HEK293 (cell line): ENCODE results near the gene TCF3.

Source experiments
- CTCF ChIA-PET: fragments of 350-600 bp; formaldehyde crosslinking; extraction: SDS; loops from one replicate; lab custom pipeline; 2021; ENCODE audit warnings: antibody characterized with exemption; lab: Yijun Ruan, JAX
- POLR2A ChIA-PET: fragments of 300-600 bp; formaldehyde crosslinking; extraction: SDS; loops from one replicate; lab custom pipeline; 2020; ENCODE audit warnings: antibody characterized with exemption, inconsistent platforms; lab: Yijun Ruan, JAX
- H3K27ac ChIP-seq: fragments of 200-500 bp; sonication (Bioruptor generic); 2 replicates; pipeline ENCODE4 v1.5.1; 2014; ENCODE audit warnings: low read depth, low read length, control low read depth, inconsistent platforms; ENCODE audit errors: extremely low read depth
- H3K36me3 ChIP-seq, 2 experiments: fragments of 200-500 bp in 1 of 2; sonication (Bioruptor generic) in 1 of 2; 1 replicate in 1 of 2; 2 replicates in 1 of 2; pipeline ENCODE4 v1.5.1; 2014 to 2017; ENCODE audit warnings: inconsistent platforms in 2 of 2, low read length in 2 of 2; ENCODE audit not compliant: control insufficient read depth in 2 of 2, insufficient read depth in 1 of 2
- H3K4me1 ChIP-seq: fragments of 200-500 bp; sonication (Bioruptor generic); 2 replicates; pipeline ENCODE4 v1.5.1; 2014; ENCODE audit warnings: mild to moderate bottlenecking, low read length, inconsistent platforms; ENCODE audit not compliant: control insufficient read depth, insufficient read depth
- H3K4me3 ChIP-seq: 2 replicates; pipeline ENCODE4 v1.5.1; 2011; ENCODE audit warnings: low read depth, mild to moderate bottlenecking, control low read depth, low read length, moderate library complexity
- H3K9me3 ChIP-seq: fragments of 200-500 bp; sonication (Bioruptor generic); 2 replicates; pipeline ENCODE4 v1.5.1; 2014; ENCODE audit warnings: low read depth, low read length, inconsistent platforms; ENCODE audit not compliant: control insufficient read depth, insufficient read depth
- HOXD13 ChIP-seq: sonication (generic); formaldehyde crosslinking; IDR thresholded peaks from 2 replicates; pipeline ENCODE4 v1.8.0; 2022; ENCODE audit warnings: missing genetic modification reagents, borderline replicate concordance
- KLF17 ChIP-seq: fragments of 450-650 bp; formaldehyde crosslinking; IDR thresholded peaks from 2 replicates; pipeline ENCODE4 v1.5.1; 2016; ENCODE audit warnings: missing biosample characterization, missing genetic modification characterization
- KLF8 ChIP-seq: fragments of 450-650 bp; formaldehyde crosslinking; IDR thresholded peaks from 2 replicates; pipeline ENCODE4 v1.5.1; 2016; ENCODE audit warnings: missing biosample characterization, missing genetic modification characterization
- MEIS1 ChIP-seq: sonication (generic); formaldehyde crosslinking; IDR thresholded peaks from 2 replicates; pipeline ENCODE4 v1.8.1; 2022; ENCODE audit warnings: missing genetic modification reagents, mild to moderate bottlenecking, borderline replicate concordance
- MZF1 ChIP-seq: fragments of 450-650 bp; formaldehyde crosslinking; IDR thresholded peaks from 2 replicates; pipeline ENCODE4 v1.5.1; 2017; ENCODE audit warnings: missing biosample characterization, missing genetic modification characterization, borderline replicate concordance
- ZBTB17 ChIP-seq: fragments of 450-650 bp; formaldehyde crosslinking; IDR thresholded peaks from 2 replicates; pipeline ENCODE4 v1.5.1; 2016; ENCODE audit warnings: missing biosample characterization, missing genetic modification characterization
- ZBTB26 ChIP-seq: fragments of 450-650 bp; formaldehyde crosslinking; optimal IDR thresholded peaks from 2 replicates; pipeline ENCODE3; 2016; ENCODE audit warnings: missing biosample characterization, mild to moderate bottlenecking, missing genetic modification characterization
- ZFP37 ChIP-seq: fragments of 450-650 bp; formaldehyde crosslinking; IDR thresholded peaks from 2 replicates; pipeline ENCODE4 v1.5.1; 2016; ENCODE audit warnings: missing biosample characterization, missing genetic modification characterization
- ZNF266 ChIP-seq: fragments of 450-650 bp; formaldehyde crosslinking; IDR thresholded peaks from 2 replicates; pipeline ENCODE4 v1.5.1; 2016; ENCODE audit warnings: missing biosample characterization, missing genetic modification characterization, low read depth
- ZNF280C ChIP-seq: fragments of 450-650 bp; formaldehyde crosslinking; IDR thresholded peaks from 2 replicates; pipeline ENCODE4 v1.5.1; 2016; ENCODE audit warnings: missing biosample characterization, missing genetic modification characterization
- ZNF341 ChIP-seq: fragments of 450-650 bp; formaldehyde crosslinking; IDR thresholded peaks from 2 replicates; pipeline ENCODE4; 2016; ENCODE audit warnings: low read depth, missing biosample characterization, missing genetic modification characterization
- ZNF350 ChIP-seq: fragments of 450-650 bp; formaldehyde crosslinking; IDR thresholded peaks from 2 replicates; pipeline ENCODE4 v1.5.0; 2017; ENCODE audit warnings: missing biosample characterization, mild to moderate bottlenecking, missing genetic modification characterization
- ZNF362 ChIP-seq: fragments of 450-650 bp; formaldehyde crosslinking; IDR thresholded peaks from 2 replicates; pipeline ENCODE4 v1.5.1; 2016; ENCODE audit warnings: missing biosample characterization, missing genetic modification characterization
- ZNF518A ChIP-seq: fragments of 450-650 bp; formaldehyde crosslinking; conservative IDR thresholded peaks from 2 replicates; pipeline ENCODE4 v1.5.1; 2016; ENCODE audit warnings: low read depth, missing biosample characterization, missing genetic modification characterization
- ZNF621 ChIP-seq: fragments of 450-650 bp; formaldehyde crosslinking; IDR thresholded peaks from 2 replicates; pipeline ENCODE4 v1.5.1; 2017; ENCODE audit warnings: missing biosample characterization, missing genetic modification characterization

Gene TCF3

GRCh38 chr19:1634938-1635243, 17.5 kb downstream of the TCF3 start (continued):
- TF ChIP-seq ZNF518A (tag by site-specific recombination) (no peak), ZNF621 (tag by site-specific recombination) (no peak), ZNF350 (tag by site-specific recombination) (no peak)

GRCh38 chr19:1634242-1634937, 18.0 kb downstream of the TCF3 start:
- no peaks in the 10 kb centered on the region for H3K9me3 ChIP-seq
- peaks cover 13 to 68% of the 10 kb centered on the region in 2 experiments; a peak in 2 of 3 replicates for H3K36me3 ChIP-seq
- H3K27ac ChIP-seq, result no peak overlapping the region
- no peaks in the 10 kb centered on the region for H3K4me1 ChIP-seq
- ChIA-PET CTCF (no interaction called here), POLR2A (no interaction called here)
- no peak for TF ChIP-seq ZNF362
- TF ChIP-seq MZF1 (tag by site-specific recombination), result no peak
- peak; percentile 34; the same call in 1 of the 2 replicates for TF ChIP-seq KLF8 (tag by site-specific recombination)
- TF ChIP-seq KLF17 (tag by site-specific recombination), result no peak
- no peak overlapping the region for H3K4me3 ChIP-seq

- Histone ChIP-seq H3K27ac (no peak overlapping the region), H3K36me3 (peaks cover 7 to 57% of the 10 kb centered on the region in 2 experiments; a peak in 2 of 3 replicates), H3K4me1 (no peaks in the 10 kb centered on the region), H3K4me3 (no peak overlapping the region), H3K9me3 (no peaks in the 10 kb centered on the region)
- ChIA-PET CTCF (interaction anchor here (0.6 kb wide), 2 partner anchors 39 to 117 kb away, joined by 3 to 4 read pairs; no protein-coding TSS in a partner anchor), POLR2A (no interaction called here)
- TF ChIP-seq ZNF266 (tag by site-specific recombination), result no peak
- no peak for TF ChIP-seq ZBTB26 (tag by site-specific recombination)
- TF ChIP-seq HOXD13 (CRISPR knock-in tag), result no peak
- TF ChIP-seq ZNF341 (tag by site-specific recombination), result peak; percentile 71
- no peak for TF ChIP-seq ZFP37 (tag by site-specific recombination)
- TF ChIP-seq MEIS1 (CRISPR knock-in tag), result no peak
- no peak for TF ChIP-seq ZBTB17 (tag by site-specific recombination)
- no peak for TF ChIP-seq ZNF280C (tag by site-specific recombination)
These were observed 19.1 kb downstream of the TCF3 start for GRCh38 chr19:1633269-1633826.
